IMR-90 (cell line): ENCODE data around the gene ZNF764.

Experiments used
- BHLHE40 ChIP-seq: fragments of 150-350 bp; IDR thresholded peaks from 2 replicates; pipeline ENCODE4 v1.6.1; 2016; ENCODE audit warnings: mild to moderate bottlenecking, low read depth, low read length
- CEBPB ChIP-seq: IDR thresholded peaks from 2 replicates; pipeline ENCODE4 v1.6.1; 2012; ENCODE audit warnings: low read depth, low read length, improper control_type of control experiment
- POLR2A ChIP-seq: IDR thresholded peaks from 2 replicates; pipeline ENCODE4 v1.6.1; 2012; ENCODE audit warnings: mild to moderate bottlenecking, low read depth, low read length
- TF ChIP-seq, protein P1 (sequence below): conservative IDR thresholded peaks from 2 replicates; pipeline ENCODE4 v1.5.1; 2012; ENCODE audit warnings: mild to moderate bottlenecking, low read depth, low read length, improper control_type of control experiment

GRCh38 chr16:30543067-30543466, 15.1 kb downstream of the ZNF764 start:
- TF ChIP-seq, protein P1, sequence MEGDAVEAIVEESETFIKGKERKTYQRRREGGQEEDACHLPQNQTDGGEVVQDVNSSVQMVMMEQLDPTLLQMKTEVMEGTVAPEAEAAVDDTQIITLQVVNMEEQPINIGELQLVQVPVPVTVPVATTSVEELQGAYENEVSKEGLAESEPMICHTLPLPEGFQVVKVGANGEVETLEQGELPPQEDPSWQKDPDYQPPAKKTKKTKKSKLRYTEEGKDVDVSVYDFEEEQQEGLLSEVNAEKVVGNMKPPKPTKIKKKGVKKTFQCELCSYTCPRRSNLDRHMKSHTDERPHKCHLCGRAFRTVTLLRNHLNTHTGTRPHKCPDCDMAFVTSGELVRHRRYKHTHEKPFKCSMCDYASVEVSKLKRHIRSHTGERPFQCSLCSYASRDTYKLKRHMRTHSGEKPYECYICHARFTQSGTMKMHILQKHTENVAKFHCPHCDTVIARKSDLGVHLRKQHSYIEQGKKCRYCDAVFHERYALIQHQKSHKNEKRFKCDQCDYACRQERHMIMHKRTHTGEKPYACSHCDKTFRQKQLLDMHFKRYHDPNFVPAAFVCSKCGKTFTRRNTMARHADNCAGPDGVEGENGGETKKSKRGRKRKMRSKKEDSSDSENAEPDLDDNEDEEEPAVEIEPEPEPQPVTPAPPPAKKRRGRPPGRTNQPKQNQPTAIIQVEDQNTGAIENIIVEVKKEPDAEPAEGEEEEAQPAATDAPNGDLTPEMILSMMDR: no peak
- TF ChIP-seq BHLHE40: no peak
- no peak for TF ChIP-seq POLR2A
- no peak for TF ChIP-seq CEBPB
